ENCODE results near the gene SEMA3G.

SEMA3G gene

GRCh38 chr3:52432225-52432624 lies 12.7 kb downstream of the SEMA3G start:
- H3K36me3 ChIP-seq (ENCODE audit: insufficient read depth, low read depth, low read length): no peaks in the 10 kb centered on the region
- H3K4me1 ChIP-seq (ENCODE audit: insufficient read depth, low read length): no peaks in the 10 kb centered on the region
- no peak overlapping the region for H3K27ac ChIP-seq (ENCODE audit: low read length)

GRCh38 chr3:52431459-52432223 lies 13.3 kb downstream of the SEMA3G start:
- no peaks in the 10 kb centered on the region for H3K9me3 ChIP-seq (ENCODE audit: insufficient read depth, low read depth, low read length)
- no peak overlapping the region for H3K4me3 ChIP-seq (ENCODE audit: low read length)
- H3K9ac ChIP-seq (ENCODE audit: low read depth, low read length): no peak overlapping the region
- H3K4me1 ChIP-seq (ENCODE audit: insufficient read depth, low read length): no peaks in the 10 kb centered on the region
- no peaks in the 10 kb centered on the region for H3K36me3 ChIP-seq (ENCODE audit: insufficient read depth, low read depth, low read length)
- no peak overlapping the region for H3K27ac ChIP-seq (ENCODE audit: low read length)
- no peaks in the 10 kb centered on the region for H3K27me3 ChIP-seq (ENCODE audit: insufficient read depth, low read length)

More at GRCh38 chr3:52432225-52432624, 12.7 kb downstream of the SEMA3G start:
- Histone ChIP-seq H3K27me3 (ENCODE audit: insufficient read depth, low read length) (no peaks in the 10 kb centered on the region), H3K9ac (ENCODE audit: low read depth, low read length) (no peak overlapping the region), H3K4me3 (ENCODE audit: low read length) (no peak overlapping the region), H3K9me3 (ENCODE audit: insufficient read depth, low read depth, low read length) (no peaks in the 10 kb centered on the region)

GRCh38 chr3:52430416-52430810 lies 14.5 kb downstream of the SEMA3G start:
- Histone ChIP-seq H3K27ac (ENCODE audit: low read length) (no peak overlapping the region), H3K9ac (ENCODE audit: low read depth, low read length) (no peak overlapping the region), H3K4me3 (ENCODE audit: low read length) (no peak overlapping the region), H3K9me3 (ENCODE audit: insufficient read depth, low read depth, low read length) (no peaks in the 10 kb centered on the region), H3K36me3 (ENCODE audit: insufficient read depth, low read depth, low read length) (no peaks in the 10 kb centered on the region), H3K4me1 (ENCODE audit: insufficient read depth, low read length) (no peaks in the 10 kb centered on the region), H3K27me3 (ENCODE audit: insufficient read depth, low read length) (no peaks in the 10 kb centered on the region)

GRCh38 chr3:52429779-52430415 lies 15.0 kb downstream of the SEMA3G start:
- H3K4me3 ChIP-seq (ENCODE audit: low read length): no peak overlapping the region
- H3K36me3 ChIP-seq (ENCODE audit: insufficient read depth, low read depth, low read length): no peaks in the 10 kb centered on the region
- no peaks in the 10 kb centered on the region for H3K27me3 ChIP-seq (ENCODE audit: insufficient read depth, low read length)
- H3K9ac ChIP-seq (ENCODE audit: low read depth, low read length): no peak overlapping the region
- no peak overlapping the region for H3K27ac ChIP-seq (ENCODE audit: low read length)
- no peaks in the 10 kb centered on the region for H3K9me3 ChIP-seq (ENCODE audit: insufficient read depth, low read depth, low read length)
- no peaks in the 10 kb centered on the region for H3K4me1 ChIP-seq (ENCODE audit: insufficient read depth, low read length)

GRCh38 chr3:52429031-52429430 lies 15.9 kb downstream of the SEMA3G start:
- Histone ChIP-seq H3K36me3 (ENCODE audit: insufficient read depth, low read depth, low read length) (no peaks in the 10 kb centered on the region), H3K9ac (ENCODE audit: low read depth, low read length) (no peak overlapping the region), H3K27me3 (ENCODE audit: insufficient read depth, low read length) (no peaks in the 10 kb centered on the region), H3K4me3 (ENCODE audit: low read length) (no peak overlapping the region), H3K4me1 (ENCODE audit: insufficient read depth, low read length) (no peaks in the 10 kb centered on the region), H3K9me3 (ENCODE audit: insufficient read depth, low read depth, low read length) (no peaks in the 10 kb centered on the region), H3K27ac (ENCODE audit: low read length) (no peak overlapping the region)

- no peak overlapping the region for H3K27ac ChIP-seq (ENCODE audit: low read length)
- H3K4me3 ChIP-seq (ENCODE audit: low read length): no peak overlapping the region
These were observed 16.5 kb downstream of the SEMA3G start for GRCh38 chr3:52428151-52429005.

GRCh38 chr3:52423173-52423572 lies 21.7 kb downstream of the SEMA3G start:
- Histone ChIP-seq H3K36me3 (ENCODE audit: insufficient read depth, low read depth, low read length) (no peaks in the 10 kb centered on the region), H3K27ac (ENCODE audit: low read length) (no peak overlapping the region), H3K4me1 (ENCODE audit: insufficient read depth, low read length) (0 out of 2 replicates have a peak, but pooled peaks cover 3% of the 10 kb centered on the region), H3K9ac (ENCODE audit: low read depth, low read length) (no peak overlapping the region), H3K4me3 (ENCODE audit: low read length) (no peak overlapping the region), H3K27me3 (ENCODE audit: insufficient read depth, low read length) (no peaks in the 10 kb centered on the region), H3K9me3 (ENCODE audit: insufficient read depth, low read depth, low read length) (no peaks in the 10 kb centered on the region)

More at GRCh38 chr3:52428151-52429005, 16.5 kb downstream of the SEMA3G start:
- H3K36me3 ChIP-seq (ENCODE audit: insufficient read depth, low read depth, low read length): no peaks in the 10 kb centered on the region
- H3K9ac ChIP-seq (ENCODE audit: low read depth, low read length): no peak overlapping the region
- no peaks in the 10 kb centered on the region for H3K9me3 ChIP-seq (ENCODE audit: insufficient read depth, low read depth, low read length)
- H3K27me3 ChIP-seq (ENCODE audit: insufficient read depth, low read length): no peaks in the 10 kb centered on the region
- H3K4me1 ChIP-seq (ENCODE audit: insufficient read depth, low read length): no peaks in the 10 kb centered on the region

GRCh38 chr3:52422669-52423068 lies 22.2 kb downstream of the SEMA3G start:
- H3K4me1 ChIP-seq (ENCODE audit: insufficient read depth, low read length): 0 out of 2 replicates have a peak, but pooled peaks cover 3% of the 10 kb centered on the region
- H3K27me3 ChIP-seq (ENCODE audit: insufficient read depth, low read length): no peaks in the 10 kb centered on the region
- H3K9ac ChIP-seq (ENCODE audit: low read depth, low read length): no peak overlapping the region
- no peaks in the 10 kb centered on the region for H3K36me3 ChIP-seq (ENCODE audit: insufficient read depth, low read depth, low read length)
- H3K9me3 ChIP-seq (ENCODE audit: insufficient read depth, low read depth, low read length): no peaks in the 10 kb centered on the region
- H3K4me3 ChIP-seq (ENCODE audit: low read length): no peak overlapping the region
- H3K27ac ChIP-seq (ENCODE audit: low read length): no peak overlapping the region

- Histone ChIP-seq H3K36me3 (ENCODE audit: insufficient read depth, low read depth, low read length) (no peaks in the 10 kb centered on the region), H3K9me3 (ENCODE audit: insufficient read depth, low read depth, low read length) (no peaks in the 10 kb centered on the region), H3K27ac (ENCODE audit: low read length) (no peak overlapping the region), H3K4me3 (ENCODE audit: low read length) (no peak overlapping the region), H3K9ac (ENCODE audit: low read depth, low read length) (no peak overlapping the region), H3K27me3 (ENCODE audit: insufficient read depth, low read length) (no peaks in the 10 kb centered on the region), H3K4me1 (ENCODE audit: insufficient read depth, low read length) (0 out of 2 replicates have a peak, but pooled peaks cover 3% of the 10 kb centered on the region)
These were observed 24.5 kb downstream of the SEMA3G start for GRCh38 chr3:52420388-52420787.

GRCh38 chr3:52415800-52416199 lies 29.1 kb downstream of the SEMA3G start:
- Histone ChIP-seq H3K9ac (ENCODE audit: low read depth, low read length) (no peak overlapping the region), H3K27ac (ENCODE audit: low read length) (no peak overlapping the region), H3K27me3 (ENCODE audit: insufficient read depth, low read length) (peaks cover 7% of the 10 kb centered on the region; the same call in 1 of the 2 replicates), H3K9me3 (ENCODE audit: insufficient read depth, low read depth, low read length) (no peaks in the 10 kb centered on the region), H3K4me1 (ENCODE audit: insufficient read depth, low read length) (0 out of 2 replicates have a peak, but pooled peaks cover 3% of the 10 kb centered on the region), H3K36me3 (ENCODE audit: insufficient read depth, low read depth, low read length) (no peaks in the 10 kb centered on the region; the same call in 1 of the 2 replicates), H3K4me3 (ENCODE audit: low read length) (no peak overlapping the region)

GRCh38 chr3:52408466-52408865 lies 36.4 kb downstream of the SEMA3G start:
- Histone ChIP-seq H3K4me3 (ENCODE audit: low read length) (peak overlapping the region; percentile 98; the same call in 1 of the 2 replicates), H3K27me3 (ENCODE audit: insufficient read depth, low read length) (peaks cover 7% of the 10 kb centered on the region; the same call in 1 of the 2 replicates), H3K27ac (ENCODE audit: low read length) (no peak overlapping the region), H3K9me3 (ENCODE audit: insufficient read depth, low read depth, low read length) (no peaks in the 10 kb centered on the region), H3K36me3 (ENCODE audit: insufficient read depth, low read depth, low read length) (peaks cover 49% of the 10 kb centered on the region), H3K4me1 (ENCODE audit: insufficient read depth, low read length) (peaks cover 6% of the 10 kb centered on the region; the same call in 1 of the 2 replicates), H3K9ac (ENCODE audit: low read depth, low read length) (no peak overlapping the region)
